SK-N-SH (cell line): ENCODE results near the gene FSTL5.

Experiments used
- FOXJ3 ChIP-seq: sonication (generic); formaldehyde crosslinking; IDR thresholded peaks from 2 replicates; pipeline ENCODE4 v1.5.1; 2020; ENCODE audit warnings: mild to moderate bottlenecking, missing genetic modification reagents
- JUND ChIP-seq: IDR thresholded peaks from 2 replicates; pipeline ENCODE4 v1.4.0; 2012
- POLR2AphosphoS5 ChIP-seq: IDR thresholded peaks from 2 replicates; pipeline ENCODE4 v1.6.1; 2012; ENCODE audit warnings: low read depth, low read length
- SMC3 ChIP-seq: IDR thresholded peaks from 2 replicates; pipeline ENCODE4 v1.6.1; 2012; ENCODE audit warnings: low read depth, low read length, improper control_type of control experiment
- TEAD4 ChIP-seq: IDR thresholded peaks from 2 replicates; pipeline ENCODE4 v1.4.0; 2012; ENCODE audit warnings: mild to moderate bottlenecking, borderline replicate concordance; ENCODE audit not compliant: insufficient read depth
- YY1 ChIP-seq: IDR thresholded peaks from 2 replicates; pipeline ENCODE4 v1.4.0; 2012; ENCODE audit warnings: low read depth, mild to moderate bottlenecking
- TF ChIP-seq, protein P1 (sequence below): IDR thresholded peaks from 2 replicates; pipeline ENCODE4 v1.4.0; 2012; ENCODE audit warnings: low read depth
- TF ChIP-seq, protein P2 (sequence below): fragments of 200-600 bp; sonication (generic); IDR thresholded peaks from 2 replicates; pipeline ENCODE4 v1.6.1; 2017; ENCODE audit warnings: antibody characterized with exemption, mild to moderate bottlenecking, moderate library complexity

DNA sequence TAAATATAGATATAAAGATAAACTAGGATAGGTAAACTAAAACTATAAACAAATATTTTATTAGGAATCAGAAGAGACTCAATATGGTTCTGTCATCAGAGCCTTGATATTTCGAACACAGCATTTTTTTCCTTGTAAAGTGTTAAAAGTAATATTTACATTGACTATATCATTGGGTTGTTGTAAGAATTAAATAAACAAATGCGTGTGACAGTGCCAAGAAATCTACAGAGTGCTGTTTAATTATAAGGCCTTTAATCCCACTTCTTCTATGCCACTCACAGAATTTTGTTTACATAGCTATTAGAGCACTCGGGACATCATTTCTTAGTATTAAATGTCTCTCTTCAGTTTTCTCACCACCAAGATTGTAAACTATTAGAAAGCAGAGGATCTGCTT is 807.4 kb downstream of the FSTL5 start:
- TF ChIP-seq, protein P1, sequence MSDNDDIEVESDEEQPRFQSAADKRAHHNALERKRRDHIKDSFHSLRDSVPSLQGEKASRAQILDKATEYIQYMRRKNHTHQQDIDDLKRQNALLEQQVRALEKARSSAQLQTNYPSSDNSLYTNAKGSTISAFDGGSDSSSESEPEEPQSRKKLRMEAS: no peak
- TF ChIP-seq TEAD4: no peak
- TF ChIP-seq, protein P2, sequence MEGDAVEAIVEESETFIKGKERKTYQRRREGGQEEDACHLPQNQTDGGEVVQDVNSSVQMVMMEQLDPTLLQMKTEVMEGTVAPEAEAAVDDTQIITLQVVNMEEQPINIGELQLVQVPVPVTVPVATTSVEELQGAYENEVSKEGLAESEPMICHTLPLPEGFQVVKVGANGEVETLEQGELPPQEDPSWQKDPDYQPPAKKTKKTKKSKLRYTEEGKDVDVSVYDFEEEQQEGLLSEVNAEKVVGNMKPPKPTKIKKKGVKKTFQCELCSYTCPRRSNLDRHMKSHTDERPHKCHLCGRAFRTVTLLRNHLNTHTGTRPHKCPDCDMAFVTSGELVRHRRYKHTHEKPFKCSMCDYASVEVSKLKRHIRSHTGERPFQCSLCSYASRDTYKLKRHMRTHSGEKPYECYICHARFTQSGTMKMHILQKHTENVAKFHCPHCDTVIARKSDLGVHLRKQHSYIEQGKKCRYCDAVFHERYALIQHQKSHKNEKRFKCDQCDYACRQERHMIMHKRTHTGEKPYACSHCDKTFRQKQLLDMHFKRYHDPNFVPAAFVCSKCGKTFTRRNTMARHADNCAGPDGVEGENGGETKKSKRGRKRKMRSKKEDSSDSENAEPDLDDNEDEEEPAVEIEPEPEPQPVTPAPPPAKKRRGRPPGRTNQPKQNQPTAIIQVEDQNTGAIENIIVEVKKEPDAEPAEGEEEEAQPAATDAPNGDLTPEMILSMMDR: no peak
- TF ChIP-seq POLR2AphosphoS5: no peak
- no peak for TF ChIP-seq SMC3
- TF ChIP-seq YY1: no peak
- no peak for TF ChIP-seq FOXJ3 (CRISPR knock-in tag)
- no peak for TF ChIP-seq JUND
